ENCODE results near the gene REST.

Gene REST

GRCh38 chr4:56940971-56941370 is 33.3 kb downstream of the REST start:
- no peak for DNase-seq (ENCODE audit: low read depth)
- H3K4me3 ChIP-seq (ENCODE audit: low read length): no peak overlapping the region
- TF ChIP-seq, protein P1, sequence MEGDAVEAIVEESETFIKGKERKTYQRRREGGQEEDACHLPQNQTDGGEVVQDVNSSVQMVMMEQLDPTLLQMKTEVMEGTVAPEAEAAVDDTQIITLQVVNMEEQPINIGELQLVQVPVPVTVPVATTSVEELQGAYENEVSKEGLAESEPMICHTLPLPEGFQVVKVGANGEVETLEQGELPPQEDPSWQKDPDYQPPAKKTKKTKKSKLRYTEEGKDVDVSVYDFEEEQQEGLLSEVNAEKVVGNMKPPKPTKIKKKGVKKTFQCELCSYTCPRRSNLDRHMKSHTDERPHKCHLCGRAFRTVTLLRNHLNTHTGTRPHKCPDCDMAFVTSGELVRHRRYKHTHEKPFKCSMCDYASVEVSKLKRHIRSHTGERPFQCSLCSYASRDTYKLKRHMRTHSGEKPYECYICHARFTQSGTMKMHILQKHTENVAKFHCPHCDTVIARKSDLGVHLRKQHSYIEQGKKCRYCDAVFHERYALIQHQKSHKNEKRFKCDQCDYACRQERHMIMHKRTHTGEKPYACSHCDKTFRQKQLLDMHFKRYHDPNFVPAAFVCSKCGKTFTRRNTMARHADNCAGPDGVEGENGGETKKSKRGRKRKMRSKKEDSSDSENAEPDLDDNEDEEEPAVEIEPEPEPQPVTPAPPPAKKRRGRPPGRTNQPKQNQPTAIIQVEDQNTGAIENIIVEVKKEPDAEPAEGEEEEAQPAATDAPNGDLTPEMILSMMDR (conservative IDR thresholded peaks at IDR 0.05; ENCODE audit: low read length): no peak

DNA sequence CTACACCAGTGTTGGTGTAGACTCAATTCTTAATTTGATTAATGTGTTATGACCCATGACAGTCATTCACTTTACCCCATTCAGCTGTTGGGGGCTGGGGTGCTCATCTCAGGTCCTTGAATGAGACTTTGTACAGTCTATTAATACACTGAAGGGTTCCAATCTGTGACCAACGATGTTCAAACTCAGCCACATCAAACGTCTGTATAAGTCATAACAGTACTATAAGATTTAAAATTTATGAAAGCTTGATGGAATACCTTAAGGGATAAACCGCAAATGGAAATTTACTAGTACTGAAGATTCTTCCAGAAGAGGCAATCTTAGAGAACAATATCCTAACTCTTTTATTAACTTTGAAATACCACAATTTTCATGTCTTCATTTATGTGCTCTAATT is 33.7 kb downstream of the REST start:
- H3K4me3 ChIP-seq (ENCODE audit: low read length): no peak overlapping the region
- TF ChIP-seq, protein P1 (conservative IDR thresholded peaks at IDR 0.05; ENCODE audit: low read length): no peak
- no peak for DNase-seq (ENCODE audit: low read depth)

GRCh38 chr4:56953680-56954520 is 46.2 kb downstream of the REST start:
- DNase-seq (ENCODE audit: low read depth): no peak
- H3K4me3 ChIP-seq (ENCODE audit: low read length): no peak overlapping the region
- TF ChIP-seq, protein P1 (conservative IDR thresholded peaks at IDR 0.05; ENCODE audit: low read length): no peak

- TF ChIP-seq, protein P1 (conservative IDR thresholded peaks at IDR 0.05; ENCODE audit: low read length): no peak
- peak overlapping the region; percentile 25 for H3K4me3 ChIP-seq (ENCODE audit: low read length)
- DNase-seq (ENCODE audit: low read depth): peak; percentile 97
Measured at GRCh38 chr4:56958111-56958517, 50.4 kb downstream of the REST start.

DNA sequence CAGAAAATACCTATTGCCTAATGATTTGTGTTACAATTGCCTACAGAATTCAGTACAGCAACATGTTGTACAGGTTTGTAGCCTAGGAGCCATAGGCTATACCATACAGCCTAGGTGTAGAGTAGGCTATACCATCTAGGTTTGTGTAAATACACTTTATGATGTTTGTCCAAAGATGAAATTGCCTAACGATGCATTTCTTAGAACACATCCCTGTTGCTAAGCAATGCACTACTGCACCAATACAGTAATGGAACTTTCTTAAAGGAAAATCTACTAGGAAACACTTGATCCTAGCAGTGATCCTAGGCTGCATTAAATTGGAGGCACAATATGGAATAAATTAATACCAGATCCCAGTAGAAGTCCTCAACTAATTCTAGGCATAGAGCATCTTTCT is 51.4 kb downstream of the REST start:
- TF ChIP-seq, protein P1 (conservative IDR thresholded peaks at IDR 0.05; ENCODE audit: low read length): no peak
- no peak overlapping the region for H3K4me3 ChIP-seq (ENCODE audit: low read length)
- no peak for DNase-seq (ENCODE audit: low read depth)

DNA sequence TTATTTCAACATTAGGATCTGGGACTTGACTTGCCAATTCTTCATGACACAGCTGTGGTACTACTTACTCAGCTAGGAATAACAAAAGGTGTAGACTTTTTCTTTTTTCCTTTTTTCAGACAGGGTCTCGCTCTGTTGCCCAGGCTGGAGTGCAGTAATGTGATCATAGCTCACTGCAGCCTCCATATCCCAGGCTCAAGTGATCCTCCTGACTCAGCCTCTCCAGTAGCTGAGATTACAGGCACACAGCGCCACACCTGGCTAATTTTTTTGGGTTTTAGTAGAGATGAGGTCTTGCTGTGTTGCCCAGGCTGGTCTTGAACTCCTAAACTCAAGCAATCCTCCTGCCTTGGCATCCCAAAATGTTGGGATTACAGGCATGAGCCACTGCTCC is 53.4 kb downstream of the REST start:
- DNase-seq (ENCODE audit: low read depth): no peak
- TF ChIP-seq, protein P1 (conservative IDR thresholded peaks at IDR 0.05; ENCODE audit: low read length): no peak
- no peak overlapping the region for H3K4me3 ChIP-seq (ENCODE audit: low read length)

GRCh38 chr4:56971383-56971782 is 63.7 kb downstream of the REST start:
- H3K4me3 ChIP-seq (ENCODE audit: low read length): no peak overlapping the region
- no peak for DNase-seq (ENCODE audit: low read depth)
- TF ChIP-seq, protein P1 (conservative IDR thresholded peaks at IDR 0.05; ENCODE audit: low read length): no peak
